ENCODE measurements around the gene PTGS1.

PTGS1 gene

GRCh38 chr9:122346478-122347347 lies 24.1 kb upstream of the PTGS1 start:
- peak overlapping the region; percentile 93 for H2AFZ ChIP-seq (ENCODE audit: low read length, unreplicated experiment)
- no peak overlapping the region for H3K27ac ChIP-seq (ENCODE audit: low read depth, low read length)
- no peaks in the 10 kb centered on the region for H3K36me3 ChIP-seq (ENCODE audit: insufficient read depth, low read length)
- no peaks in the 10 kb centered on the region for H3K79me2 ChIP-seq (ENCODE audit: control insufficient read depth, insufficient read depth, low read length, unreplicated experiment)
- peak overlapping the region; percentile 80 for H3K4me3 ChIP-seq (ENCODE audit: low read depth, low read length)
- no peaks in the 10 kb centered on the region for H3K4me1 ChIP-seq (ENCODE audit: control insufficient read depth, insufficient read depth, low read length, unreplicated experiment)
- H3K27me3 ChIP-seq (ENCODE audit: insufficient read depth, low read length) = no peaks in the 10 kb centered on the region

- Histone ChIP-seq H3K4me1 (ENCODE audit: control insufficient read depth, insufficient read depth, low read length, unreplicated experiment) (no peaks in the 10 kb centered on the region), H3K27me3 (ENCODE audit: insufficient read depth, low read length) (no peaks in the 10 kb centered on the region), H3K36me3 (ENCODE audit: insufficient read depth, low read length) (no peaks in the 10 kb centered on the region), H3K4me3 (ENCODE audit: low read depth, low read length) (peak overlapping the region; percentile 80), H3K79me2 (ENCODE audit: control insufficient read depth, insufficient read depth, low read length, unreplicated experiment) (no peaks in the 10 kb centered on the region), H3K27ac (ENCODE audit: low read depth, low read length) (no peak overlapping the region), H2AFZ (ENCODE audit: low read length, unreplicated experiment) (peak overlapping the region; percentile 93)
These were observed 23.2 kb upstream of the PTGS1 start for GRCh38 chr9:122347348-122348287.

GRCh38 chr9:122348288-122348777 lies 22.5 kb upstream of the PTGS1 start:
- Histone ChIP-seq H3K36me3 (ENCODE audit: insufficient read depth, low read length) (no peaks in the 10 kb centered on the region), H3K4me1 (ENCODE audit: control insufficient read depth, insufficient read depth, low read length, unreplicated experiment) (no peaks in the 10 kb centered on the region), H3K4me3 (ENCODE audit: low read depth, low read length) (no peak overlapping the region), H3K79me2 (ENCODE audit: control insufficient read depth, insufficient read depth, low read length, unreplicated experiment) (no peaks in the 10 kb centered on the region), H3K27ac (ENCODE audit: low read depth, low read length) (no peak overlapping the region), H3K27me3 (ENCODE audit: insufficient read depth, low read length) (no peaks in the 10 kb centered on the region), H2AFZ (ENCODE audit: low read length, unreplicated experiment) (no peak overlapping the region)

- Histone ChIP-seq H3K27ac (ENCODE audit: low read depth, low read length) (no peak overlapping the region), H3K4me1 (ENCODE audit: control insufficient read depth, insufficient read depth, low read length, unreplicated experiment) (no peaks in the 10 kb centered on the region), H3K79me2 (ENCODE audit: control insufficient read depth, insufficient read depth, low read length, unreplicated experiment) (no peaks in the 10 kb centered on the region), H2AFZ (ENCODE audit: low read length, unreplicated experiment) (no peak overlapping the region), H3K36me3 (ENCODE audit: insufficient read depth, low read length) (no peaks in the 10 kb centered on the region), H3K4me3 (ENCODE audit: low read depth, low read length) (no peak overlapping the region), H3K27me3 (ENCODE audit: insufficient read depth, low read length) (no peaks in the 10 kb centered on the region)
These were observed 22.0 kb upstream of the PTGS1 start for GRCh38 chr9:122348791-122349190.

- Histone ChIP-seq H3K4me3 (ENCODE audit: low read depth, low read length) (no peak overlapping the region), H3K4me1 (ENCODE audit: control insufficient read depth, insufficient read depth, low read length, unreplicated experiment) (no peaks in the 10 kb centered on the region), H2AFZ (ENCODE audit: low read length, unreplicated experiment) (no peak overlapping the region), H3K27me3 (ENCODE audit: insufficient read depth, low read length) (no peaks in the 10 kb centered on the region), H3K27ac (ENCODE audit: low read depth, low read length) (no peak overlapping the region), H3K36me3 (ENCODE audit: insufficient read depth, low read length) (no peaks in the 10 kb centered on the region), H3K79me2 (ENCODE audit: control insufficient read depth, insufficient read depth, low read length, unreplicated experiment) (no peaks in the 10 kb centered on the region)
These were observed 21.6 kb upstream of the PTGS1 start for GRCh38 chr9:122349201-122349600.

- H3K27me3 ChIP-seq (ENCODE audit: insufficient read depth, low read length) = no peaks in the 10 kb centered on the region
- no peaks in the 10 kb centered on the region for H3K4me1 ChIP-seq (ENCODE audit: control insufficient read depth, insufficient read depth, low read length, unreplicated experiment)
- no peaks in the 10 kb centered on the region for H3K79me2 ChIP-seq (ENCODE audit: control insufficient read depth, insufficient read depth, low read length, unreplicated experiment)
- H3K27ac ChIP-seq (ENCODE audit: low read depth, low read length) = no peak overlapping the region
- no peak overlapping the region for H2AFZ ChIP-seq (ENCODE audit: low read length, unreplicated experiment)
- no peak overlapping the region for H3K4me3 ChIP-seq (ENCODE audit: low read depth, low read length)
- no peaks in the 10 kb centered on the region for H3K36me3 ChIP-seq (ENCODE audit: insufficient read depth, low read length)
These were observed 20.1 kb upstream of the PTGS1 start for GRCh38 chr9:122350577-122351355.

- Histone ChIP-seq H3K79me2 (ENCODE audit: control insufficient read depth, insufficient read depth, low read length, unreplicated experiment) (no peaks in the 10 kb centered on the region), H3K4me1 (ENCODE audit: control insufficient read depth, insufficient read depth, low read length, unreplicated experiment) (no peaks in the 10 kb centered on the region), H3K27ac (ENCODE audit: low read depth, low read length) (no peak overlapping the region), H3K36me3 (ENCODE audit: insufficient read depth, low read length) (no peaks in the 10 kb centered on the region), H3K4me3 (ENCODE audit: low read depth, low read length) (no peak overlapping the region), H3K27me3 (ENCODE audit: insufficient read depth, low read length) (no peaks in the 10 kb centered on the region), H2AFZ (ENCODE audit: low read length, unreplicated experiment) (no peak overlapping the region)
These were observed 16.2 kb upstream of the PTGS1 start for GRCh38 chr9:122354536-122355199.

- no peaks in the 10 kb centered on the region for H3K36me3 ChIP-seq (ENCODE audit: insufficient read depth, low read length)
- H3K79me2 ChIP-seq (ENCODE audit: control insufficient read depth, insufficient read depth, low read length, unreplicated experiment) = no peaks in the 10 kb centered on the region
- H3K27ac ChIP-seq (ENCODE audit: low read depth, low read length) = no peak overlapping the region
- peaks cover 4% of the 10 kb centered on the region for H3K4me1 ChIP-seq (ENCODE audit: control insufficient read depth, insufficient read depth, low read length, unreplicated experiment)
- no peak overlapping the region for H3K4me3 ChIP-seq (ENCODE audit: low read depth, low read length)
- no peak overlapping the region for H2AFZ ChIP-seq (ENCODE audit: low read length, unreplicated experiment)
- H3K27me3 ChIP-seq (ENCODE audit: insufficient read depth, low read length) = no peaks in the 10 kb centered on the region
These were observed 15.4 kb upstream of the PTGS1 start for GRCh38 chr9:122355336-122355875.

- no peaks in the 10 kb centered on the region for H3K27me3 ChIP-seq (ENCODE audit: insufficient read depth, low read length)
- H3K27ac ChIP-seq (ENCODE audit: low read depth, low read length) = no peak overlapping the region
- H3K36me3 ChIP-seq (ENCODE audit: insufficient read depth, low read length) = no peaks in the 10 kb centered on the region
- H3K4me3 ChIP-seq (ENCODE audit: low read depth, low read length) = no peak overlapping the region
- no peaks in the 10 kb centered on the region for H3K79me2 ChIP-seq (ENCODE audit: control insufficient read depth, insufficient read depth, low read length, unreplicated experiment)
- H3K4me1 ChIP-seq (ENCODE audit: control insufficient read depth, insufficient read depth, low read length, unreplicated experiment) = peaks cover 14% of the 10 kb centered on the region
- no peak overlapping the region for H2AFZ ChIP-seq (ENCODE audit: low read length, unreplicated experiment)
These were observed 14.2 kb upstream of the PTGS1 start for GRCh38 chr9:122356627-122357026.

All from ACC112 (cell line).